ENCODE results near the gene MTHFD1L. TPM values are rescaled to one million over a fixed set of nuclear protein-coding genes. Genes with fewer than 3 reads are reported as not detected.
"Not testable (repeated sequence)": the region's sequence is repeated elsewhere in the genome, so short reads cannot be mapped to it uniquely, and the experiment has no call there.

The MTHFD1L gene
- total and polyA plus RNA-seq, 2 donors = 13.9 to 16.0 TPM

GRCh38 chr6:151084275-151084674 is 218.8 kb downstream of the MTHFD1L start:
- H3K36me3 ChIP-seq (ENCODE audit: control insufficient read depth in 2 of 2, insufficient read depth in 2 of 2, low read length in 1 of 2) = peaks cover 0 to 4% of the 10 kb centered on the region in 2 donors
- no peaks in the 10 kb centered on the region for H3K4me1 ChIP-seq (ENCODE audit: control insufficient read depth in 2 of 2, insufficient read depth in 2 of 2, low read length in 2 of 2)
- no peaks in the 10 kb centered on the region for H3K27me3 ChIP-seq (ENCODE audit: control insufficient read depth in 2 of 2, insufficient read depth in 1 of 2, low read length in 1 of 2)
- no peak overlapping the region for H3K4me3 ChIP-seq (ENCODE audit: low read length in 2 of 2)
- no peak for DNase-seq (ENCODE audit: low read depth in 6 of 9, low spot score in 9 of 9)
- WGBS = 96% methylated on average over 10 of the region's 10 CpGs
- H3K9me3 ChIP-seq (ENCODE audit: control insufficient read depth in 2 of 2, insufficient read depth in 1 of 2, low read length in 1 of 2) = no peaks in the 10 kb centered on the region
- no peak overlapping the region for H3K27ac ChIP-seq (ENCODE audit: low read depth in 1 of 2, low read length in 1 of 2)

GRCh38 chr6:151087055-151087454 is 221.6 kb downstream of the MTHFD1L start:
- not testable (repeated sequence) for H3K4me1 ChIP-seq (ENCODE audit: control insufficient read depth in 2 of 2, insufficient read depth in 2 of 2, low read length in 2 of 2); H3K36me3 ChIP-seq (ENCODE audit: control insufficient read depth in 2 of 2, insufficient read depth in 2 of 2, low read length in 1 of 2); H3K27ac ChIP-seq (ENCODE audit: low read depth in 1 of 2, low read length in 1 of 2); DNase-seq (ENCODE audit: low read depth in 6 of 9, low spot score in 9 of 9); H3K9me3 ChIP-seq (ENCODE audit: control insufficient read depth in 2 of 2, insufficient read depth in 1 of 2, low read length in 1 of 2); H3K27me3 ChIP-seq (ENCODE audit: control insufficient read depth in 2 of 2, insufficient read depth in 1 of 2, low read length in 1 of 2); H3K4me3 ChIP-seq (ENCODE audit: low read length in 2 of 2)
- 92% methylated on average over 8 of the region's 8 CpGs for WGBS

GRCh38 chr6:151087861-151088598 is 222.5 kb downstream of the MTHFD1L start:
- no peaks in the 10 kb centered on the region for H3K9me3 ChIP-seq (ENCODE audit: control insufficient read depth in 2 of 2, insufficient read depth in 1 of 2, low read length in 1 of 2)
- no peaks in the 10 kb centered on the region for H3K27me3 ChIP-seq (ENCODE audit: control insufficient read depth in 2 of 2, insufficient read depth in 1 of 2, low read length in 1 of 2)
- H3K4me1 ChIP-seq (ENCODE audit: control insufficient read depth in 2 of 2, insufficient read depth in 2 of 2, low read length in 2 of 2) = no peaks in the 10 kb centered on the region
- 95% methylated on average over 16 of the region's 16 CpGs for WGBS
- H3K36me3 ChIP-seq (ENCODE audit: control insufficient read depth in 2 of 2, insufficient read depth in 2 of 2, low read length in 1 of 2) = peaks cover 0 to 8% of the 10 kb centered on the region in 2 donors
- H3K27ac ChIP-seq (ENCODE audit: low read depth in 1 of 2, low read length in 1 of 2) = no peak overlapping the region
- H3K4me3 ChIP-seq (ENCODE audit: low read length in 2 of 2) = no peak overlapping the region
- DNase-seq (ENCODE audit: low read depth in 6 of 9, low spot score in 9 of 9) = no peak

GRCh38 chr6:151088599-151088935 is 223.1 kb downstream of the MTHFD1L start:
- Histone ChIP-seq H3K27ac (ENCODE audit: low read depth in 1 of 2, low read length in 1 of 2) (no peak overlapping the region), H3K27me3 (ENCODE audit: control insufficient read depth in 2 of 2, insufficient read depth in 1 of 2, low read length in 1 of 2) (no peaks in the 10 kb centered on the region), H3K36me3 (ENCODE audit: control insufficient read depth in 2 of 2, insufficient read depth in 2 of 2, low read length in 1 of 2) (peaks cover 0 to 8% of the 10 kb centered on the region in 2 donors), H3K4me1 (ENCODE audit: control insufficient read depth in 2 of 2, insufficient read depth in 2 of 2, low read length in 2 of 2) (no peaks in the 10 kb centered on the region), H3K4me3 (ENCODE audit: low read length in 2 of 2) (no peak overlapping the region), H3K9me3 (ENCODE audit: control insufficient read depth in 2 of 2, insufficient read depth in 1 of 2, low read length in 1 of 2) (no peaks in the 10 kb centered on the region)
- no peak for DNase-seq (ENCODE audit: low read depth in 6 of 9, low spot score in 9 of 9)
- 97% methylated on average over 11 of the region's 11 CpGs for WGBS

- Histone ChIP-seq H3K27ac (ENCODE audit: low read depth in 1 of 2, low read length in 1 of 2) (no peak overlapping the region), H3K9me3 (ENCODE audit: control insufficient read depth in 2 of 2, insufficient read depth in 1 of 2, low read length in 1 of 2) (no peaks in the 10 kb centered on the region), H3K27me3 (ENCODE audit: control insufficient read depth in 2 of 2, insufficient read depth in 1 of 2, low read length in 1 of 2) (no peaks in the 10 kb centered on the region), H3K36me3 (ENCODE audit: control insufficient read depth in 2 of 2, insufficient read depth in 2 of 2, low read length in 1 of 2) (peaks cover 0 to 8% of the 10 kb centered on the region in 2 donors), H3K4me3 (ENCODE audit: low read length in 2 of 2) (no peak overlapping the region), H3K4me1 (ENCODE audit: control insufficient read depth in 2 of 2, insufficient read depth in 2 of 2, low read length in 2 of 2) (no peaks in the 10 kb centered on the region)
- WGBS = 79% methylated on average over 3 of the region's 3 CpGs
- DNase-seq (ENCODE audit: low read depth in 6 of 9, low spot score in 9 of 9) = no peak
Observed at GRCh38 chr6:151088963-151089362, 223.5 kb downstream of the MTHFD1L start.

GRCh38 chr6:151089978-151090377 is 224.5 kb downstream of the MTHFD1L start:
- Histone ChIP-seq H3K9me3 (ENCODE audit: control insufficient read depth in 2 of 2, insufficient read depth in 1 of 2, low read length in 1 of 2) (no peaks in the 10 kb centered on the region), H3K27ac (ENCODE audit: low read depth in 1 of 2, low read length in 1 of 2) (no peak overlapping the region), H3K36me3 (ENCODE audit: control insufficient read depth in 2 of 2, insufficient read depth in 2 of 2, low read length in 1 of 2) (peaks cover 0 to 8% of the 10 kb centered on the region in 2 donors), H3K27me3 (ENCODE audit: control insufficient read depth in 2 of 2, insufficient read depth in 1 of 2, low read length in 1 of 2) (no peaks in the 10 kb centered on the region), H3K4me1 (ENCODE audit: control insufficient read depth in 2 of 2, insufficient read depth in 2 of 2, low read length in 2 of 2) (no peaks in the 10 kb centered on the region), H3K4me3 (ENCODE audit: low read length in 2 of 2) (no peak overlapping the region)
- no peak for DNase-seq (ENCODE audit: low read depth in 6 of 9, low spot score in 9 of 9)
- 96% methylated on average over 4 of the region's 4 CpGs for whole genome bisulfite sequencing

- Histone ChIP-seq H3K27ac (ENCODE audit: low read depth in 1 of 2, low read length in 1 of 2) (no peak overlapping the region), H3K9me3 (ENCODE audit: control insufficient read depth in 2 of 2, insufficient read depth in 1 of 2, low read length in 1 of 2) (no peaks in the 10 kb centered on the region), H3K36me3 (ENCODE audit: control insufficient read depth in 2 of 2, insufficient read depth in 2 of 2, low read length in 1 of 2) (peaks cover 0 to 8% of the 10 kb centered on the region in 2 donors), H3K4me3 (ENCODE audit: low read length in 2 of 2) (no peak overlapping the region), H3K4me1 (ENCODE audit: control insufficient read depth in 2 of 2, insufficient read depth in 2 of 2, low read length in 2 of 2) (no peaks in the 10 kb centered on the region), H3K27me3 (ENCODE audit: control insufficient read depth in 2 of 2, insufficient read depth in 1 of 2, low read length in 1 of 2) (no peaks in the 10 kb centered on the region)
- WGBS = 87% methylated on average over 4 of the region's 4 CpGs
- DNase-seq (ENCODE audit: low read depth in 6 of 9, low spot score in 9 of 9) = no peak
Observed at GRCh38 chr6:151091571-151091970, 226.1 kb downstream of the MTHFD1L start.

GRCh38 chr6:151092591-151092990 is 227.1 kb downstream of the MTHFD1L start:
- no peaks in the 10 kb centered on the region for H3K27me3 ChIP-seq (ENCODE audit: control insufficient read depth in 2 of 2, insufficient read depth in 1 of 2, low read length in 1 of 2)
- no peak overlapping the region for H3K4me3 ChIP-seq (ENCODE audit: low read length in 2 of 2)
- no peak for DNase-seq (ENCODE audit: low read depth in 6 of 9, low spot score in 9 of 9)
- WGBS = 85% methylated on average over 5 of the region's 5 CpGs
- peaks cover 0 to 8% of the 10 kb centered on the region in 2 donors for H3K36me3 ChIP-seq (ENCODE audit: control insufficient read depth in 2 of 2, insufficient read depth in 2 of 2, low read length in 1 of 2)
- no peaks in the 10 kb centered on the region for H3K9me3 ChIP-seq (ENCODE audit: control insufficient read depth in 2 of 2, insufficient read depth in 1 of 2, low read length in 1 of 2)
- no peak overlapping the region for H3K27ac ChIP-seq (ENCODE audit: low read depth in 1 of 2, low read length in 1 of 2)
- no peaks in the 10 kb centered on the region for H3K4me1 ChIP-seq (ENCODE audit: control insufficient read depth in 2 of 2, insufficient read depth in 2 of 2, low read length in 2 of 2)

- Histone ChIP-seq H3K4me3 (ENCODE audit: low read length in 2 of 2) (no peak overlapping the region), H3K27ac (ENCODE audit: low read depth in 1 of 2, low read length in 1 of 2) (no peak overlapping the region), H3K9me3 (ENCODE audit: control insufficient read depth in 2 of 2, insufficient read depth in 1 of 2, low read length in 1 of 2) (no peaks in the 10 kb centered on the region), H3K27me3 (ENCODE audit: control insufficient read depth in 2 of 2, insufficient read depth in 1 of 2, low read length in 1 of 2) (no peaks in the 10 kb centered on the region), H3K4me1 (ENCODE audit: control insufficient read depth in 2 of 2, insufficient read depth in 2 of 2, low read length in 2 of 2) (no peaks in the 10 kb centered on the region), H3K36me3 (ENCODE audit: control insufficient read depth in 2 of 2, insufficient read depth in 2 of 2, low read length in 1 of 2) (peaks cover 0 to 8% of the 10 kb centered on the region in 2 donors)
- 89% methylated on average over 5 of the region's 5 CpGs for WGBS
- no peak for DNase-seq (ENCODE audit: low read depth in 6 of 9, low spot score in 9 of 9)
Observed at GRCh38 chr6:151093706-151094105, 228.2 kb downstream of the MTHFD1L start.

Data from thymus (tissue), 11 donors.